GM12878 (cell line): ENCODE data around the gene WDR41. TPM values are rescaled to one million over a fixed set of nuclear protein-coding genes. Genes with fewer than 3 reads are reported as not detected.

Source experiments
- ATAC-seq: fragments of 200-7000 bp; cut with Tn5 transposase; 3 replicates; pipeline ENCODE4 v1.9.1; 2020; ENCODE audit warnings: mild to moderate bottlenecking, moderate library complexity
- BruUV-seq: library from RNA; stranded (reverse); fragments of 400-500 nt; replicated peaks from 2 replicates; lab custom pipeline; 2021; lab: Mats Ljungman, UMichigan
- CTCF ChIA-PET: fragments of 300-600 bp; sonication (Branson Sonifier 250); formaldehyde crosslinking; extraction: SDS; loops from one replicate; lab custom pipeline; 2021; ENCODE audit warnings: inconsistent platforms; lab: Yijun Ruan, JAX
- POLR2A ChIA-PET: fragments of 350-600 bp; formaldehyde crosslinking; extraction: SDS; loops from one replicate; lab custom pipeline; 2021; ENCODE audit warnings: inconsistent platforms; lab: Charles Lee
- RAD21 ChIA-PET: fragments of 300-600 bp; sonication (Branson Sonifier 250); formaldehyde crosslinking; loops from one replicate; lab custom pipeline; 2023; ENCODE audit warnings: antibody characterized with exemption; ENCODE audit not compliant: unreplicated experiment; lab: Charles Lee
- SMC1A ChIA-PET: fragments of 300-600 bp; sonication (Branson Sonifier 250); formaldehyde crosslinking; loops from one replicate; lab custom pipeline; 2023; ENCODE audit not compliant: unreplicated experiment, uncharacterized antibody; lab: Charles Lee
- DNase-seq: peaks from one replicate; pipeline ENCODE4 v3.0.0-alpha.2; 2011; ENCODE audit warnings: low read depth, low spot score
- FAIRE-seq: peaks from 3 replicates; lab custom pipeline; 2011; peaks lifted over from hg19 to GRCh38; lab: Jason Lieb, UNC
- H2AFZ ChIP-seq: 2 replicates; pipeline ENCODE4 v1.6.0; 2011; ENCODE audit warnings: low read depth, low read length, control low read depth; ENCODE audit not compliant: control insufficient read depth
- H3K27ac ChIP-seq: 2 replicates; pipeline ENCODE4 v1.5.1; 2011; ENCODE audit warnings: control low read depth; ENCODE audit not compliant: control insufficient read depth, insufficient read depth
- H3K27me3 ChIP-seq, 2 experiments: replicated peaks in 1 of 2; 2 replicates each; pipeline versions ENCODE4 v1.6.0 to v1.6.1; 2011; ENCODE audit warnings: low read length in 1 of 2; ENCODE audit not compliant: control insufficient read depth in 2 of 2, insufficient read depth in 2 of 2
- H3K36me3 ChIP-seq, 2 experiments: 2 replicates each; pipeline ENCODE4 v1.5.1; 2011; ENCODE audit warnings: low read length in 1 of 2; ENCODE audit not compliant: control insufficient read depth in 2 of 2, insufficient read depth in 2 of 2
- H3K4me1 ChIP-seq: 2 replicates; pipeline ENCODE4 v1.6.1; 2011; ENCODE audit warnings: mild to moderate bottlenecking, low read length, moderate library complexity, mixed read lengths; ENCODE audit not compliant: control insufficient read depth, insufficient read depth
- H3K4me2 ChIP-seq: 2 replicates; pipeline ENCODE4 v1.6.0; 2011; ENCODE audit warnings: control low read depth; ENCODE audit not compliant: control insufficient read depth, insufficient read depth
- H3K4me3 ChIP-seq: fragments of 200-600 bp; sonication (generic); 2 replicates; pipeline ENCODE4 v1.5.1; 2016
- H3K79me2 ChIP-seq: 2 replicates; pipeline ENCODE4 v1.6.0; 2011; ENCODE audit warnings: low read length; ENCODE audit not compliant: control insufficient read depth, insufficient read depth
- H3K9ac ChIP-seq: 2 replicates; pipeline ENCODE4 v1.8.0; 2011; ENCODE audit warnings: low read length, control low read depth, mixed read lengths; ENCODE audit not compliant: control insufficient read depth, insufficient read depth
- H3K9me3 ChIP-seq: replicated peaks from 3 replicates; pipeline ENCODE4 v1.5.1; 2011; ENCODE audit warnings: mild to moderate bottlenecking, low read length; ENCODE audit not compliant: control insufficient read depth, insufficient read depth
- H4K20me1 ChIP-seq: 2 replicates; pipeline ENCODE4 v1.6.0; 2011; ENCODE audit not compliant: control insufficient read depth, insufficient read depth
- IKZF1 ChIP-seq: fragments of 450-650 bp; conservative IDR thresholded peaks from 2 replicates; pipeline ENCODE4 v1.6.1; 2017; ENCODE audit warnings: antibody characterized with exemption, mild to moderate bottlenecking
- MTA2 ChIP-seq: fragments of 450-650 bp; IDR thresholded peaks from 2 replicates; pipeline ENCODE4 v1.6.1; 2016; ENCODE audit warnings: low read depth, mild to moderate bottlenecking, moderate library complexity
- RUNX3 ChIP-seq: IDR thresholded peaks from 2 replicates; pipeline ENCODE4 v1.6.1; 2012; ENCODE audit warnings: low read length, inconsistent platforms
- ZBTB11 ChIP-seq: fragments of 450-650 bp; formaldehyde crosslinking; IDR thresholded peaks from 2 replicates; pipeline ENCODE4 v1.5.0; 2022; ENCODE audit warnings: mild to moderate bottlenecking, missing genetic modification characterization
- WGBS: methylation state at CpG from one replicate; pipeline ENCODE4 v1.1.6; 2016; ENCODE audit warnings: low lambda C conversion rate; ENCODE audit not compliant: insufficient replicate concordance, insufficient coverage; ENCODE audit errors: missing lambda C conversion rate; 5-methylcytosine and 5-hydroxymethylcytosine counted together
- in situ Hi-C: fragments of 300-500 bp; cut with MboI; formaldehyde crosslinking; loops from 9 replicates; pipeline ENCODE4 v1.14.3; 2018; ENCODE audit warnings: mixed read lengths
- intact Hi-C: fragments of 100-400 bp; cut with micrococcal nuclease; formaldehyde crosslinking; loops from one replicate; pipeline ENCODE4 v1.14.2; 2022; ENCODE audit not compliant: unreplicated experiment
- polyA plus RNA-seq, 11 experiments: library from polyadenylated mRNA; depleted of rRNA in 4 of 11; unstranded in 6 of 11; stranded (reverse) in 5 of 11; fragments of >200 nt; fragmentation: Nextera tagmentation in 4 of 11; fragmentation: Illumina TruSeq in 1 of 11; extraction: Ambion mirVana in 4 of 11; extraction: Trizol in 1 of 11; gene quantifications; 1 replicate in 1 of 11; 2 replicates in 10 of 11; pipeline versions ENCODE4 v1.2.1 to v1.2.3, GENCODE V29; 2011 to 2016; ENCODE audit warnings: inconsistent platforms in 2 of 11, missing spikeins in 2 of 11, low read depth in 1 of 11
- total RNA-seq, 4 experiments: library from RNA; depleted of rRNA in 3 of 4; stranded (reverse); fragments of >200 nt in 3 of 4; fragmentation: Illumina TruSeq in 1 of 4; extraction: Trizol in 1 of 4; gene quantifications; 2 replicates each; pipeline versions ENCODE4 v1.2.1 to v1.2.3, GENCODE V29; 2013 to 2021
- TF ChIP-seq, protein P1 (sequence below): fragments of 450-650 bp; IDR thresholded peaks from 2 replicates; pipeline ENCODE4 v1.6.1; 2016; ENCODE audit warnings: mild to moderate bottlenecking
- TF ChIP-seq, protein P2 (sequence below): fragments of 450-650 bp; IDR thresholded peaks from 2 replicates; pipeline ENCODE4 v1.6.1; 2017; ENCODE audit warnings: mild to moderate bottlenecking, low read depth, inconsistent platforms; ENCODE audit not compliant: poor library complexity, severe bottlenecking

WDR41 gene
- total and polyA plus RNA-seq, 10 of the 15 experiments (the other 5 are each of a cell fraction or from before 2014, with no cell fraction given), result 60.0 to 124 (median 84.4) TPM

GRCh38 chr5:77486344-77486962 lies 5.7 kb downstream of the WDR41 start:
- Histone ChIP-seq H3K4me1 (no peaks in the 10 kb centered on the region; the same call in 1 of the 2 replicates), H3K9ac (no peak overlapping the region), H3K4me2 (peak overlapping the region; percentile 13; the same call in 1 of the 2 replicates), H3K9me3 (no peaks in the 10 kb centered on the region), H3K79me2 (peaks cover 35% of the 10 kb centered on the region), H3K36me3 (peaks cover 0 to 13% of the 10 kb centered on the region in 2 experiments; a peak in 3 of 4 replicates), H4K20me1 (no peaks in the 10 kb centered on the region), H3K27me3 (no peaks in the 10 kb centered on the region), H3K4me3 (no peak overlapping the region)
- no TSS peak for BruUV-seq
- FAIRE-seq (no peak), ATAC-seq (peak; percentile 28)
- intact Hi-C loops (no loop called here), in situ Hi-C loops (no loop called here)
- ChIA-PET POLR2A (interaction anchor here (1.3 kb wide), 1 partner anchor 22 kb away, joined by 5 read pairs; no protein-coding TSS in a partner anchor), CTCF (interaction anchor here (0.9 kb wide), 1 partner anchor 37 kb away, joined by 3 read pairs; no protein-coding TSS in a partner anchor), RAD21 (interaction anchor here (0.7 to 0.9 kb wide), 2 partner anchors 90 to 106 kb away, joined by 3 read pairs; no protein-coding TSS in a partner anchor), SMC1A (interaction anchor here (1.4 kb wide), 1 partner anchor 106 kb away, joined by 5 read pairs; no protein-coding TSS in a partner anchor)
- WGBS, result 70% methylated on average over 4 of the region's 4 CpGs
- TF ChIP-seq, protein P1, sequence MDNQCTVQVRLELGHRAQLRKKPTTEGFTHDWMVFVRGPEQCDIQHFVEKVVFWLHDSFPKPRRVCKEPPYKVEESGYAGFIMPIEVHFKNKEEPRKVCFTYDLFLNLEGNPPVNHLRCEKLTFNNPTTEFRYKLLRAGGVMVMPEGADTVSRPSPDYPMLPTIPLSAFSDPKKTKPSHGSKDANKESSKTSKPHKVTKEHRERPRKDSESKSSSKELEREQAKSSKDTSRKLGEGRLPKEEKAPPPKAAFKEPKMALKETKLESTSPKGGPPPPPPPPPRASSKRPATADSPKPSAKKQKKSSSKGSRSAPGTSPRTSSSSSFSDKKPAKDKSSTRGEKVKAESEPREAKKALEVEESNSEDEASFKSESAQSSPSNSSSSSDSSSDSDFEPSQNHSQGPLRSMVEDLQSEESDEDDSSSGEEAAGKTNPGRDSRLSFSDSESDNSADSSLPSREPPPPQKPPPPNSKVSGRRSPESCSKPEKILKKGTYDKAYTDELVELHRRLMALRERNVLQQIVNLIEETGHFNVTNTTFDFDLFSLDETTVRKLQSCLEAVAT, result 0 out of 2 replicates have a peak, but pooled peaks have one; percentile 42
- TF ChIP-seq RUNX3, result peak; percentile 42; the same call in 1 of the 2 replicates
- no peak for TF ChIP-seq ZBTB11
- 0 out of 2 replicates have a peak, but pooled peaks have one; percentile 14 for TF ChIP-seq IKZF1
- TF ChIP-seq MTA2, result peak; percentile 46; the same call in 1 of the 2 replicates
- TF ChIP-seq, protein P2, sequence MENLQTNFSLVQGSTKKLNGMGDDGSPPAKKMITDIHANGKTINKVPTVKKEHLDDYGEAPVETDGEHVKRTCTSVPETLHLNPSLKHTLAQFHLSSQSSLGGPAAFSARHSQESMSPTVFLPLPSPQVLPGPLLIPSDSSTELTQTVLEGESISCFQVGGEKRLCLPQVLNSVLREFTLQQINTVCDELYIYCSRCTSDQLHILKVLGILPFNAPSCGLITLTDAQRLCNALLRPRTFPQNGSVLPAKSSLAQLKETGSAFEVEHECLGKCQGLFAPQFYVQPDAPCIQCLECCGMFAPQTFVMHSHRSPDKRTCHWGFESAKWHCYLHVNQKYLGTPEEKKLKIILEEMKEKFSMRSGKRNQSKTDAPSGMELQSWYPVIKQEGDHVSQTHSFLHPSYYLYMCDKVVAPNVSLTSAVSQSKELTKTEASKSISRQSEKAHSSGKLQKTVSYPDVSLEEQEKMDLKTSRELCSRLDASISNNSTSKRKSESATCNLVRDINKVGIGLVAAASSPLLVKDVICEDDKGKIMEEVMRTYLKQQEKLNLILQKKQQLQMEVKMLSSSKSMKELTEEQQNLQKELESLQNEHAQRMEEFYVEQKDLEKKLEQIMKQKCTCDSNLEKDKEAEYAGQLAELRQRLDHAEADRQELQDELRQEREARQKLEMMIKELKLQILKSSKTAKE, result peak; percentile 15
- TF ChIP-seq, all 136 proteins: peak for 5
- no peak overlapping the region for H2AFZ ChIP-seq
- no peak for DNase-seq
- no peak overlapping the region for H3K27ac ChIP-seq
